Esophagus muscularis mucosa (tissue), 4 donors: ENCODE data around the gene MET. TPM values are rescaled to one million over a fixed set of nuclear protein-coding genes. Genes with fewer than 3 reads are reported as not detected.

Experiments used
- DNase-seq: peaks from one replicate; pipeline ENCODE4 v3.0.0-alpha.2; 2017; ENCODE audit errors: extremely low spot score
- H3K27ac ChIP-seq, 4 donors: fragments of 200-600 bp; sonication (generic); replicated peaks in 1 of 4; 1 replicate in 3 of 4; 2 replicates in 1 of 4; pipeline ENCODE4 v1.5.1; 2016 to 2019; ENCODE audit warnings: mild to moderate bottlenecking in 1 of 4
- H3K27me3 ChIP-seq, 4 donors: fragments of 200-600 bp; sonication (generic); one replicate each; pipeline versions ENCODE4 v1.5.1 to v1.6.0; 2016 to 2019
- H3K36me3 ChIP-seq, 4 donors: fragments of 200-600 bp; sonication (generic); one replicate each; pipeline ENCODE4 v1.5.1; 2016 to 2019
- H3K4me1 ChIP-seq, 4 donors: fragments of 200-600 bp; sonication (generic); one replicate each; pipeline ENCODE4 v1.5.1; 2016 to 2019
- H3K4me3 ChIP-seq, 4 donors: fragments of 200-600 bp; sonication (generic); 1 replicate in 2 of 4; 2 replicates in 2 of 4; pipeline ENCODE4 v1.5.1; 2016 to 2019; ENCODE audit warnings: mild to moderate bottlenecking in 4 of 4, moderate library complexity in 1 of 4
- H3K9me3 ChIP-seq, 4 donors: fragments of 200-600 bp; sonication (generic); 1 replicate in 3 of 4; 2 replicates in 1 of 4; pipeline ENCODE4 v1.5.1; 2016 to 2019
- CTCF ChIP-seq, 3 experiments: fragments of 200-600 bp in 2 of 3; fragments of 450-650 bp in 1 of 3; sonication (generic) in 2 of 3; IDR thresholded peaks; one replicate each; pipeline ENCODE4 v1.5.1; 2017 to 2019; ENCODE audit warnings: antibody characterized with exemption in 3 of 3, mild to moderate bottlenecking in 2 of 3, moderate library complexity in 1 of 3
- EP300 ChIP-seq: sonication (generic); formaldehyde crosslinking; IDR thresholded peaks from one replicate; pipeline ENCODE4 v1.6.1; 2017; ENCODE audit warnings: antibody characterized with exemption
- POLR2A ChIP-seq: fragments of 450-650 bp; IDR thresholded peaks from one replicate; pipeline ENCODE4 v1.6.1; 2017; ENCODE audit warnings: antibody characterized with exemption, moderate library complexity, mild to moderate bottlenecking, low read depth
- POLR2AphosphoS5 ChIP-seq, 2 donors: sonication (generic); formaldehyde crosslinking; IDR thresholded peaks; one replicate each; pipeline ENCODE4 v1.6.1; 2017; ENCODE audit warnings: antibody characterized with exemption in 2 of 2
- WGBS: methylation state at CpG from one replicate; pipeline ENCODE4 v1.1.5; 2018; 5-methylcytosine and 5-hydroxymethylcytosine counted together
- intact Hi-C: fragments of 100-400 bp; cut with DNase I; formaldehyde crosslinking; loops from one replicate; pipeline ENCODE4 v1.15.1; 2023
- total RNA-seq, 4 donors: library from RNA; depleted of rRNA; stranded (reverse); fragments of >200 nt; gene quantifications; one replicate each; pipeline versions ENCODE4 v1.1.0 to v1.2.1, GENCODE V29; 2016

Gene MET
- total RNA-seq, 4 donors from 2014 or later = 12.0 to 27.2 (median 15.7) TPM

- TF ChIP-seq EP300 (no peak), POLR2A (no peak), POLR2AphosphoS5 (IDR thresholded peaks at IDR 0.05) (no peak), CTCF (IDR thresholded peaks at IDR 0.05) (no peak)
- no peak for DNase-seq
- Histone ChIP-seq H3K4me3 (no peak overlapping the region), H3K9me3 (no peaks in the 10 kb centered on the region), H3K36me3 (no peaks in the 10 kb centered on the region), H3K27ac (no peak overlapping the region), H3K4me1 (peaks cover 0 to 23% (median 13%) of the 10 kb centered on the region in 4 donors), H3K27me3 (no peaks in the 10 kb centered on the region)
- intact Hi-C loops = no loop called here
- WGBS = 88% methylated on average over 6 of the region's 6 CpGs
Measured at GRCh38 chr7:116734710-116735109, 62.7 kb downstream of the MET start.

- no peak for DNase-seq
- no peak overlapping the region for H3K4me3 ChIP-seq
- H3K9me3 ChIP-seq = no peaks in the 10 kb centered on the region
- H3K27me3 ChIP-seq = no peaks in the 10 kb centered on the region
- H3K4me1 ChIP-seq = peaks cover 0 to 14% (median 13%) of the 10 kb centered on the region in 4 donors
- H3K36me3 ChIP-seq = peaks cover 0 to 6% (median 0%) of the 10 kb centered on the region in 4 donors
- intact Hi-C loops = no loop called here
- no peak for TF ChIP-seq EP300
- TF ChIP-seq POLR2AphosphoS5 (IDR thresholded peaks at IDR 0.05) = no peak
- TF ChIP-seq POLR2A = no peak
- no peak for TF ChIP-seq CTCF (IDR thresholded peaks at IDR 0.05)
- 93% methylated on average over 8 of the region's 8 CpGs for WGBS
- H3K27ac ChIP-seq = no peak overlapping the region
Measured at GRCh38 chr7:116736927-116737715, 65.1 kb downstream of the MET start.

GRCh38 chr7:116738378-116738777 is 66.4 kb downstream of the MET start:
- H3K36me3 ChIP-seq = peaks cover 0 to 6% (median 0%) of the 10 kb centered on the region in 4 donors
- H3K27me3 ChIP-seq = no peaks in the 10 kb centered on the region
- DNase-seq = no peak
- H3K4me1 ChIP-seq = peaks cover 0 to 14% (median 13%) of the 10 kb centered on the region in 4 donors
- WGBS = 42% methylated on average over 1 of the region's 1 CpG
- H3K27ac ChIP-seq = no peak overlapping the region
- no peak for TF ChIP-seq POLR2A
- no peak for TF ChIP-seq EP300
- TF ChIP-seq CTCF (IDR thresholded peaks at IDR 0.05) = no peak
- TF ChIP-seq POLR2AphosphoS5 (IDR thresholded peaks at IDR 0.05) = no peak
- no peak overlapping the region for H3K4me3 ChIP-seq
- intact Hi-C loops = no loop called here
- H3K9me3 ChIP-seq = no peaks in the 10 kb centered on the region

GRCh38 chr7:116739307-116739706 is 67.3 kb downstream of the MET start:
- Histone ChIP-seq H3K27me3 (no peaks in the 10 kb centered on the region), H3K4me1 (peaks cover 0 to 13% (median 10%) of the 10 kb centered on the region in 4 donors), H3K9me3 (no peaks in the 10 kb centered on the region), H3K4me3 (no peak overlapping the region), H3K27ac (no peak overlapping the region), H3K36me3 (peaks cover 0 to 6% (median 0%) of the 10 kb centered on the region in 4 donors)
- no peak for DNase-seq
- intact Hi-C loops = no loop called here
- 89% methylated on average over 2 of the region's 2 CpGs for WGBS
- no peak for TF ChIP-seq CTCF (IDR thresholded peaks at IDR 0.05)
- TF ChIP-seq POLR2A = no peak
- no peak for TF ChIP-seq POLR2AphosphoS5 (IDR thresholded peaks at IDR 0.05)
- no peak for TF ChIP-seq EP300
